SK-N-SH (cell line): ENCODE results near the gene RBM10. TPM values are rescaled to one million over a fixed set of nuclear protein-coding genes. Genes with fewer than 3 reads are reported as not detected.

Source experiments
- CTCF ChIA-PET: fragments of 300-600, 350-600 bp; formaldehyde crosslinking; extraction: SDS; loops from one replicate; lab custom pipeline; 2021; lab: Yijun Ruan, JAX
- POLR2A ChIA-PET: fragments of 350-600 bp; sonication (Branson Sonifier 250); formaldehyde crosslinking; extraction: SDS; loops from one replicate; lab custom pipeline; 2020; ENCODE audit warnings: antibody characterized with exemption, inconsistent platforms; lab: Yijun Ruan, JAX
- DNase-seq: peaks from one replicate; pipeline ENCODE4 v3.0.0; 2012
- H2AFZ ChIP-seq: fragments of 200-600 bp; sonication (generic); 2 replicates; pipeline ENCODE4 v1.8.1; 2016; ENCODE audit warnings: antibody characterized with exemption, mild to moderate bottlenecking, low read depth
- H3F3A ChIP-seq: fragments of 200-600 bp; sonication (generic); replicated peaks from 2 replicates; pipeline ENCODE3; 2016; ENCODE audit warnings: antibody characterized with exemption, mild to moderate bottlenecking; ENCODE audit not compliant: insufficient read depth
- H3K27ac ChIP-seq, 2 experiments: fragments of 200-500 bp in 1 of 2; fragments of 200-600 bp in 1 of 2; sonication (Bioruptor generic) in 1 of 2; sonication (generic), shearing (Covaris generic) in 1 of 2; 2 replicates each; pipeline versions ENCODE4 v1.5.1 to v1.6.1; 2014 to 2016; ENCODE audit warnings: low read depth in 2 of 2, inconsistent platforms in 1 of 2, low read length in 1 of 2, mild to moderate bottlenecking in 1 of 2, mixed read lengths in 1 of 2
- H3K27me3 ChIP-seq: fragments of 200-600 bp; sonication (generic), shearing (Covaris generic); 2 replicates; pipeline ENCODE4 v1.6.1; 2016; ENCODE audit warnings: mixed run types; ENCODE audit not compliant: insufficient read depth
- H3K36me3 ChIP-seq, 2 experiments: fragments of 200-500 bp in 1 of 2; fragments of 200-600 bp in 1 of 2; sonication (Bioruptor generic) in 1 of 2; sonication (generic) in 1 of 2; replicated peaks in 1 of 2; 2 replicates each; pipeline versions ENCODE3 to v1.5.1; 2014 to 2016; ENCODE audit warnings: low read length in 1 of 2, mild to moderate bottlenecking in 1 of 2; ENCODE audit not compliant: insufficient read depth in 2 of 2, control insufficient read depth in 1 of 2
- H3K4me1 ChIP-seq, 2 experiments: fragments of 200-500 bp in 1 of 2; fragments of 200-600 bp in 1 of 2; sonication (Bioruptor generic) in 1 of 2; sonication (generic), shearing (Covaris generic) in 1 of 2; 2 replicates each; pipeline versions ENCODE4 v1.5.1 to v1.6.1; 2014 to 2016; ENCODE audit warnings: low read depth in 1 of 2, low read length in 1 of 2, mixed run types in 1 of 2; ENCODE audit not compliant: insufficient read depth in 2 of 2, control insufficient read depth in 1 of 2
- H3K4me2 ChIP-seq: fragments of 200-600 bp; sonication (generic), shearing (Covaris generic); 2 replicates; pipeline ENCODE4 v1.6.1; 2017; ENCODE audit warnings: mixed run types
- H3K4me3 ChIP-seq, 2 experiments: fragments of 200-500 bp in 1 of 2; fragments of 200-600 bp in 1 of 2; sonication (Bioruptor generic) in 1 of 2; sonication (generic), shearing (Covaris generic) in 1 of 2; 2 replicates each; pipeline versions ENCODE4 v1.5.1 to v1.8.1; 2014 to 2016; ENCODE audit warnings: low read depth in 2 of 2, inconsistent platforms in 1 of 2, low read length in 1 of 2, mild to moderate bottlenecking in 1 of 2, mixed read lengths in 1 of 2, moderate library complexity in 1 of 2
- H3K79me2 ChIP-seq: fragments of 200-600 bp; sonication (generic); 2 replicates; pipeline ENCODE4 v1.8.1; 2017; ENCODE audit warnings: mild to moderate bottlenecking; ENCODE audit not compliant: insufficient read depth
- H3K9ac ChIP-seq: fragments of 200-600 bp; sonication (generic); 2 replicates; pipeline ENCODE4 v1.6.1; 2017; ENCODE audit warnings: mixed run types
- H3K9me2 ChIP-seq: fragments of 200-600 bp; sonication (generic); 2 replicates; pipeline ENCODE4 v1.6.1; 2017; ENCODE audit warnings: mixed run types
- H3K9me3 ChIP-seq: fragments of 200-600 bp; sonication (generic); 2 replicates; pipeline ENCODE4 v1.6.1; 2017; ENCODE audit warnings: mixed run types, mild to moderate bottlenecking, moderate library complexity
- H4K20me1 ChIP-seq: fragments of 200-600 bp; sonication (generic); 2 replicates; pipeline ENCODE4 v1.6.1; 2017; ENCODE audit warnings: mild to moderate bottlenecking, mixed run types; ENCODE audit not compliant: insufficient read depth
- FOSL2 ChIP-seq: IDR thresholded peaks from 2 replicates; pipeline ENCODE4 v1.4.0; 2012; ENCODE audit warnings: low read depth, mild to moderate bottlenecking, moderate library complexity, borderline replicate concordance
- GABPA ChIP-seq: IDR thresholded peaks from 2 replicates; pipeline ENCODE4 v1.4.0; 2012; ENCODE audit warnings: low read depth, mild to moderate bottlenecking
- SIN3A ChIP-seq: IDR thresholded peaks from 2 replicates; pipeline ENCODE4 v1.6.1; 2012; ENCODE audit warnings: low read depth, mild to moderate bottlenecking, low read length, moderate library complexity, borderline replicate concordance
- WGBS: methylation state at CpG from one replicate; pipeline ENCODE4 v1.1.6; 2017; ENCODE audit warnings: low lambda C conversion rate; 5-methylcytosine and 5-hydroxymethylcytosine counted together
- polyA plus RNA-seq, 3 experiments: library from polyadenylated mRNA; depleted of rRNA; stranded (reverse); fragments of >200 nt; gene quantifications; 2 replicates each; pipeline ENCODE4 v1.2.3, GENCODE V29; 2012
- TF ChIP-seq, protein P1 (sequence below): IDR thresholded peaks from 2 replicates; pipeline ENCODE4 v1.6.1; 2012; ENCODE audit warnings: mild to moderate bottlenecking, low read depth, low read length, moderate library complexity
- TF ChIP-seq, protein P2 (sequence below): fragments of 200-600 bp; sonication (generic); IDR thresholded peaks from 2 replicates; pipeline ENCODE4 v1.6.1; 2017; ENCODE audit warnings: antibody characterized with exemption, mild to moderate bottlenecking, moderate library complexity

RBM10 gene
- polyA plus RNA-seq, 1 of the 3 experiments (the other 2 are of a cell fraction) = 34.4 TPM

DNA sequence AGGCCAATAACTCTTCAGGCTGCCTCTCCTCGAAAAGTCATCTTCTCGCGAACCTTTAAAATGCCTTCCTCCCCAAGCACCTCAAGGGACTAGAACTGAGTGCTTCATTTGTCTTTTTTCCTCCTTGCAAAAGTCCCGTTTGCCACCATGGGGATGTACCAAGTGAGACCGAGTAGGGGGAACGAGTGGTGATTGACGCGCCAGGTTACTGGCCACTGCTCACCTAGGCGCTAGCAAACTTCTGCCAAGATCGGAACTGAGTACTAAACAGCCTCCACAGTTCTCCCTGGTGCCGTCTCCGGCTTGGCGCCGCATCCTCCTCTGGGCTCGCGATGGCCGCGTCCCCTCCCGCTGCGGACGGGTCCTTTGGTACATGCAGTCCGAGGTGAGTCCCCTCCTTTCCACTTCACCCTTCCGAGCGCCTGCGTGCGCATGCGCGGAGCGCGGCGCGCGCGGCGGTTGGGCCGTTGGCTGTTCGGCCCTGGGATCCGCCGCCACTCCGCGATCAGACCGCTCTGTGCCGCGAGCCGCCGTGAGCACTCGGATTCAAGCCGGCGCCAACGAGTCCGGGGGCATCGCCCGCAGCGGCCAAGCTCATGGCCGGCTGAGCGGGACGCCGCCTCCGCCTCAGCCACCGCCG lies 73.4 kb downstream of the RBM10 start, which contains the start of gene CDK16 (continued):
- TF ChIP-seq, protein P1, sequence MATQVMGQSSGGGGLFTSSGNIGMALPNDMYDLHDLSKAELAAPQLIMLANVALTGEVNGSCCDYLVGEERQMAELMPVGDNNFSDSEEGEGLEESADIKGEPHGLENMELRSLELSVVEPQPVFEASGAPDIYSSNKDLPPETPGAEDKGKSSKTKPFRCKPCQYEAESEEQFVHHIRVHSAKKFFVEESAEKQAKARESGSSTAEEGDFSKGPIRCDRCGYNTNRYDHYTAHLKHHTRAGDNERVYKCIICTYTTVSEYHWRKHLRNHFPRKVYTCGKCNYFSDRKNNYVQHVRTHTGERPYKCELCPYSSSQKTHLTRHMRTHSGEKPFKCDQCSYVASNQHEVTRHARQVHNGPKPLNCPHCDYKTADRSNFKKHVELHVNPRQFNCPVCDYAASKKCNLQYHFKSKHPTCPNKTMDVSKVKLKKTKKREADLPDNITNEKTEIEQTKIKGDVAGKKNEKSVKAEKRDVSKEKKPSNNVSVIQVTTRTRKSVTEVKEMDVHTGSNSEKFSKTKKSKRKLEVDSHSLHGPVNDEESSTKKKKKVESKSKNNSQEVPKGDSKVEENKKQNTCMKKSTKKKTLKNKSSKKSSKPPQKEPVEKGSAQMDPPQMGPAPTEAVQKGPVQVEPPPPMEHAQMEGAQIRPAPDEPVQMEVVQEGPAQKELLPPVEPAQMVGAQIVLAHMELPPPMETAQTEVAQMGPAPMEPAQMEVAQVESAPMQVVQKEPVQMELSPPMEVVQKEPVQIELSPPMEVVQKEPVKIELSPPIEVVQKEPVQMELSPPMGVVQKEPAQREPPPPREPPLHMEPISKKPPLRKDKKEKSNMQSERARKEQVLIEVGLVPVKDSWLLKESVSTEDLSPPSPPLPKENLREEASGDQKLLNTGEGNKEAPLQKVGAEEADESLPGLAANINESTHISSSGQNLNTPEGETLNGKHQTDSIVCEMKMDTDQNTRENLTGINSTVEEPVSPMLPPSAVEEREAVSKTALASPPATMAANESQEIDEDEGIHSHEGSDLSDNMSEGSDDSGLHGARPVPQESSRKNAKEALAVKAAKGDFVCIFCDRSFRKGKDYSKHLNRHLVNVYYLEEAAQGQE = no peak
- TF ChIP-seq, all 33 proteins: peak for 5

DNA sequence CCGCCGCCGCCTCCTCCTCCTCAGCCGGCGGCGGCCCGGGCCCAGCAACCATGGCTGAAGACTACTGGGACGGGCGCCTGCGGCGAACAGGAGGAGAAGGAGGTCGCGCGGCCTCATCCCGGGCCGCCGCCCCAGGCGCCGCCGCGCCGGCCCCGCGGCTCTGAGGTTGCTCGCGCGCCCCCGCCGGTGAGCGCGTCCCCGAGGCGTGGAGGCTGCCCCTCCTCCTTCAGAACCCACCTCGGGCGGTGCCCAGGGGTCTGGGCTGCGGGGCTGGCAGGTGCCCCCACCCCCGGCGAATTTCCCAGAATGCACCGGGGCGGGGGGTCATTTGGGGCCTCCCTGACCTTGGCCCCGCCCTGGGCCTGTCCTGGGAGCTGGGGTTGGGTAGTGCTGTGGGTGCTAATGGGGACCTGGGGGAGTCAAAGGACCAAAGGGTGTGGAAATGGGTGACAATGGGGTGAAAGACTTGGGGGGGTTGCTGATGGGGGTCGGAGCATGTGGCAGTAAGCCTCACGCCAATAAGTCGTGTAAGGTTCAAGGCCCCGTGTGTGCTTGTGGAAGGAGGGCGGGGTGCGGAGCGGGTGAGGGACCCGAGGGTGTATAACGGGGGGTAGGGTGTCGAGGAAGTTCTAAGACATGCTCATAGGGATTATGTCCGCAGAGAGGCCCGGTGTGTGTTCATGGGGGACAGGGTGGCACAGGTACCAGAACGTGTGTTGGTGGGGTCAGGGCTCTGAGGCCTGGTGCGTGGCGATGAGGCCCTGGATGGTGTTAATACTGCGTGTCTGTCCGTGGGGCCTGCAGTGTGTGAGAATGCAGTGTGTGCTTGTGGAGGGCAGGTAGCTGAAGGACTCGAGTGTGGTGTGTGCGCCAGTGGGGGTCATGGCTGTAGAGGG lies 74.1 kb downstream of the RBM10 start:
- Histone ChIP-seq H3F3A (peaks cover 21% of the 10 kb centered on the region), H3K9me3 (no peaks in the 10 kb centered on the region), H3K79me2 (peaks cover 57% of the 10 kb centered on the region), H3K9me2 (no peaks in the 10 kb centered on the region), H4K20me1 (peaks cover 60% of the 10 kb centered on the region), H3K27me3 (no peaks in the 10 kb centered on the region), H3K4me1 (peaks cover 7 to 28% of the 10 kb centered on the region in 2 experiments; a peak in 3 of 4 replicates), H3K9ac (peak overlapping the region; percentile 95), H3K4me3 (peak overlapping the region; percentile 88 to 90), H3K27ac (peak overlapping the region; percentile 92 to 96), H3K4me2 (peak overlapping the region; percentile 98), H2AFZ (peak overlapping the region; percentile 84), H3K36me3 (peaks cover 13 to 36% of the 10 kb centered on the region in 2 experiments)
- DNase-seq = peak; percentile 71
- ChIA-PET CTCF (interaction anchor here (1.0 kb wide), 1 partner anchor 13 kb away, joined by 3 read pairs; no protein-coding TSS in a partner anchor), POLR2A (interaction anchor here (0.6 to 0.8 kb wide), 2 partner anchors 14 to 21 kb away, joined by 3 to 5 read pairs; partner anchors contain the start of gene USP11)
- 16% methylated on average over 17 of the region's 60 CpGs for WGBS
- TF ChIP-seq GABPA (no peak), FOSL2 (no peak), SIN3A (no peak)
- TF ChIP-seq, protein P2, sequence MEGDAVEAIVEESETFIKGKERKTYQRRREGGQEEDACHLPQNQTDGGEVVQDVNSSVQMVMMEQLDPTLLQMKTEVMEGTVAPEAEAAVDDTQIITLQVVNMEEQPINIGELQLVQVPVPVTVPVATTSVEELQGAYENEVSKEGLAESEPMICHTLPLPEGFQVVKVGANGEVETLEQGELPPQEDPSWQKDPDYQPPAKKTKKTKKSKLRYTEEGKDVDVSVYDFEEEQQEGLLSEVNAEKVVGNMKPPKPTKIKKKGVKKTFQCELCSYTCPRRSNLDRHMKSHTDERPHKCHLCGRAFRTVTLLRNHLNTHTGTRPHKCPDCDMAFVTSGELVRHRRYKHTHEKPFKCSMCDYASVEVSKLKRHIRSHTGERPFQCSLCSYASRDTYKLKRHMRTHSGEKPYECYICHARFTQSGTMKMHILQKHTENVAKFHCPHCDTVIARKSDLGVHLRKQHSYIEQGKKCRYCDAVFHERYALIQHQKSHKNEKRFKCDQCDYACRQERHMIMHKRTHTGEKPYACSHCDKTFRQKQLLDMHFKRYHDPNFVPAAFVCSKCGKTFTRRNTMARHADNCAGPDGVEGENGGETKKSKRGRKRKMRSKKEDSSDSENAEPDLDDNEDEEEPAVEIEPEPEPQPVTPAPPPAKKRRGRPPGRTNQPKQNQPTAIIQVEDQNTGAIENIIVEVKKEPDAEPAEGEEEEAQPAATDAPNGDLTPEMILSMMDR = no peak
